Spleen (tissue), 11 donors: ENCODE data around the gene CREB3L2. TPM values are rescaled to one million over a fixed set of nuclear protein-coding genes. Genes with fewer than 3 reads are reported as not detected.

Source experiments
- DNase-seq: peaks from one replicate; pipeline ENCODE4 v3.0.0-alpha.2; 2020
- H3K27ac ChIP-seq, 8 donors: fragments of 200-600 bp; sonication (generic) in 7 of 8; 1 replicate in 4 of 8; 2 replicates in 4 of 8; pipeline versions ENCODE4 v1.5.0 to v1.8.0; 2016 to 2021; ENCODE audit warnings: inconsistent platforms in 4 of 8, mild to moderate bottlenecking in 4 of 8, moderate library complexity in 1 of 8
- H3K27me3 ChIP-seq, 7 donors: fragments of 200-600 bp; sonication (generic) in 6 of 7; replicated peaks in 1 of 7; 1 replicate in 4 of 7; 2 replicates in 3 of 7; pipeline versions ENCODE4 v1.5.0 to v1.8.0; 2016 to 2021; ENCODE audit warnings: inconsistent platforms in 3 of 7, mild to moderate bottlenecking in 1 of 7
- H3K36me3 ChIP-seq, 6 donors: fragments of 200-600 bp; sonication (generic) in 5 of 6; 1 replicate in 4 of 6; 2 replicates in 2 of 6; pipeline versions ENCODE4 v1.5.0 to v1.8.0; 2016 to 2021; ENCODE audit warnings: inconsistent platforms in 2 of 6
- H3K4me1 ChIP-seq, 6 donors: fragments of 200-600 bp; sonication (generic) in 5 of 6; 1 replicate in 3 of 6; 2 replicates in 3 of 6; pipeline versions ENCODE4 v1.5.0 to v1.8.0; 2016 to 2021; ENCODE audit warnings: inconsistent platforms in 3 of 6
- H3K4me3 ChIP-seq, 8 donors: fragments of 200-600 bp; sonication (generic) in 7 of 8; 1 replicate in 4 of 8; 2 replicates in 4 of 8; pipeline versions ENCODE4 v1.5.0 to v1.8.0; 2016 to 2021; ENCODE audit warnings: inconsistent platforms in 4 of 8, mild to moderate bottlenecking in 4 of 8, moderate library complexity in 2 of 8
- H3K9me3 ChIP-seq, 8 donors: fragments of 200-600 bp; sonication (generic) in 7 of 8; 1 replicate in 4 of 8; 2 replicates in 4 of 8; pipeline versions ENCODE4 v1.5.0 to v1.8.0; 2016 to 2021; ENCODE audit warnings: inconsistent platforms in 4 of 8
- POLR2A ChIP-seq, 3 donors: fragments of 450-650 bp; IDR thresholded peaks; one replicate each; pipeline ENCODE4 v1.5.1; 2017; ENCODE audit warnings: antibody characterized with exemption in 3 of 3, mild to moderate bottlenecking in 1 of 3
- POLR2AphosphoS5 ChIP-seq, 3 donors: sonication (generic); formaldehyde crosslinking; IDR thresholded peaks; one replicate each; pipeline ENCODE4 v1.5.1; 2017; ENCODE audit warnings: antibody characterized with exemption in 3 of 3
- WGBS, 5 donors: extraction: QIAGEN DNeasy Blood & Tissue Kit in 3 of 5; methylation state at CpG; one replicate each; pipeline versions ENCODE4 v1.1.5 to v1.1.7; 2013 to 2018; 5-methylcytosine and 5-hydroxymethylcytosine counted together
- intact Hi-C: fragments of 100-400 bp; cut with DNase I; formaldehyde crosslinking; loops from one replicate; pipeline ENCODE4 v1.15.0; 2023; ENCODE audit warnings: low total_unique reads
- polyA plus RNA-seq, 3 donors: library from polyadenylated mRNA; stranded (reverse); fragments of 200-250 nt; gene quantifications; one replicate each; pipeline ENCODE4 v1.2.1, GENCODE V29; 2013
- total RNA-seq, 7 donors: library from RNA; depleted of rRNA in 3 of 7; stranded (reverse); fragments of >200 nt in 3 of 7; fragmentation: NEBNext Ultra II Directional in 4 of 7; extraction: Animal tissue kit (Norgen Biotek cat#: 25700) in 4 of 7; gene quantifications; one replicate each; pipeline versions ENCODE4 v1.1.0 to v1.2.1, GENCODE V29; 2016 to 2021
- TF ChIP-seq, protein P1 (sequence below), 11 experiments: fragments of 200-600 bp in 7 of 11; fragments of 450-650 bp in 4 of 11; sonication (generic) in 4 of 11; IDR thresholded peaks in 8 of 11; conservative IDR thresholded peaks in 3 of 11; 1 replicate in 7 of 11; 2 replicates in 4 of 11; pipeline versions ENCODE4 v1.4.0 to v1.8.0; 2016 to 2021; ENCODE audit warnings: antibody characterized with exemption in 11 of 11, inconsistent platforms in 4 of 11, mild to moderate bottlenecking in 1 of 11
- donor health status: healthy with polysubstance abuse.
- donor health status: DM: no; HTN: no; CAD: no; lungs with moderate emphysema.
- donor health status: DM: no; HTN: no; CAD: no.
- donor health status: Bipolar disorder and iron deficiency.
- donor health status: healthy.
- donor health status: DM: no; HTN: no; CAD: no.
- donor health status: DM: yes; HTN: yes; CAD: no.

CREB3L2 gene
- total and polyA plus RNA-seq, 10 donors, result 3.5 to 68.4 (median 42.4) TPM

DNA sequence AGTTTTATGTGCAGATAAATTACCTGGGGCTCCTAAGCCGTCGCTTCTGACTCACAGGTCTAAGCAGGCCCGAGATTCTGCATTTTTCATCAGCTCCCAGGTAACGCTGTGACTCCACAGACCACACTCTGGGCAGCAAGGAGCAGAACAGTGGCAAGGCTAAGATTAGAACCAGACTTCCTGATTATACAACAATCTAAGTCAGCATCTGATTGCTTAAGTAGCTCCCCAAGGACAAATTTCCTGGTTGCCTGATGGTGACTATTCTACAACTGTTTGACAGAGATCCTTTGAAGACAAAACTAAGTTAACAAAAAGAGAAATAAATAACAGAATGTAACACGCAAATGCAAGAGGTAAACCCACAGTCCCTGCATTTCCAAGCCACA, 69.0 kb downstream of the CREB3L2 start:
- intact Hi-C loops, result no loop called here
- no peak for DNase-seq
- Histone ChIP-seq H3K36me3 (peaks cover 0 to 9% (median 3%) of the 10 kb centered on the region in 6 donors), H3K9me3 (no peaks in the 10 kb centered on the region), H3K27ac (peak overlapping the region in 4 of 8 donors; percentile 9 to 83 (median 45)), H3K4me3 (no peak overlapping the region), H3K4me1 (peaks cover 33 to 73% (median 55%) of the 10 kb centered on the region in 6 donors), H3K27me3 (no peaks in the 10 kb centered on the region)
- WGBS, 5 donors, result 32 to 64% (median 36%) methylated on average over 5 of the region's 5 CpGs
- TF ChIP-seq POLR2A (IDR thresholded peaks at IDR 0.05), result no peak
- TF ChIP-seq, protein P1, sequence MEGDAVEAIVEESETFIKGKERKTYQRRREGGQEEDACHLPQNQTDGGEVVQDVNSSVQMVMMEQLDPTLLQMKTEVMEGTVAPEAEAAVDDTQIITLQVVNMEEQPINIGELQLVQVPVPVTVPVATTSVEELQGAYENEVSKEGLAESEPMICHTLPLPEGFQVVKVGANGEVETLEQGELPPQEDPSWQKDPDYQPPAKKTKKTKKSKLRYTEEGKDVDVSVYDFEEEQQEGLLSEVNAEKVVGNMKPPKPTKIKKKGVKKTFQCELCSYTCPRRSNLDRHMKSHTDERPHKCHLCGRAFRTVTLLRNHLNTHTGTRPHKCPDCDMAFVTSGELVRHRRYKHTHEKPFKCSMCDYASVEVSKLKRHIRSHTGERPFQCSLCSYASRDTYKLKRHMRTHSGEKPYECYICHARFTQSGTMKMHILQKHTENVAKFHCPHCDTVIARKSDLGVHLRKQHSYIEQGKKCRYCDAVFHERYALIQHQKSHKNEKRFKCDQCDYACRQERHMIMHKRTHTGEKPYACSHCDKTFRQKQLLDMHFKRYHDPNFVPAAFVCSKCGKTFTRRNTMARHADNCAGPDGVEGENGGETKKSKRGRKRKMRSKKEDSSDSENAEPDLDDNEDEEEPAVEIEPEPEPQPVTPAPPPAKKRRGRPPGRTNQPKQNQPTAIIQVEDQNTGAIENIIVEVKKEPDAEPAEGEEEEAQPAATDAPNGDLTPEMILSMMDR (IDR thresholded peaks at IDR 0.05 in 8 of 11, conservative IDR thresholded peaks at IDR 0.05 in 3 of 11), result no peak
- TF ChIP-seq POLR2AphosphoS5 (IDR thresholded peaks at IDR 0.05), result no peak

- peaks cover 33 to 66% (median 50%) of the 10 kb centered on the region in 6 donors for H3K4me1 ChIP-seq
- no peaks in the 10 kb centered on the region for H3K9me3 ChIP-seq
- no peak overlapping the region for H3K27ac ChIP-seq
- TF ChIP-seq POLR2AphosphoS5 (IDR thresholded peaks at IDR 0.05) (no peak), POLR2A (IDR thresholded peaks at IDR 0.05) (no peak)
- TF ChIP-seq, protein P1 (IDR thresholded peaks at IDR 0.05 in 8 of 11, conservative IDR thresholded peaks at IDR 0.05 in 3 of 11), result no peak
- H3K36me3 ChIP-seq, result peaks cover 0 to 19% (median 9%) of the 10 kb centered on the region in 6 donors
- no peaks in the 10 kb centered on the region for H3K27me3 ChIP-seq
- H3K4me3 ChIP-seq, result no peak overlapping the region
- WGBS, 5 donors, result 74 to 88% (median 75%) methylated on average over 2 of the region's 2 CpGs
- no peak for DNase-seq
- intact Hi-C loops, result no loop called here
Measured at GRCh38 chr7:137931823-137932222, 70.1 kb downstream of the CREB3L2 start.

GRCh38 chr7:137930581-137930980, 71.3 kb downstream of the CREB3L2 start:
- Histone ChIP-seq H3K27me3 (no peaks in the 10 kb centered on the region), H3K9me3 (no peaks in the 10 kb centered on the region), H3K4me1 (peaks cover 23 to 54% (median 37%) of the 10 kb centered on the region in 6 donors), H3K27ac (no peak overlapping the region), H3K4me3 (no peak overlapping the region), H3K36me3 (peaks cover 0 to 32% (median 14%) of the 10 kb centered on the region in 6 donors)
- 70 to 85% (median 74%) methylated on average over 2 of the region's 2 CpGs for WGBS, 5 donors
- DNase-seq, result no peak
- no peak for TF ChIP-seq POLR2A (IDR thresholded peaks at IDR 0.05)
- TF ChIP-seq, protein P1 (IDR thresholded peaks at IDR 0.05 in 8 of 11, conservative IDR thresholded peaks at IDR 0.05 in 3 of 11), result no peak
- no peak for TF ChIP-seq POLR2AphosphoS5 (IDR thresholded peaks at IDR 0.05)
- intact Hi-C loops, result no loop called here

DNA sequence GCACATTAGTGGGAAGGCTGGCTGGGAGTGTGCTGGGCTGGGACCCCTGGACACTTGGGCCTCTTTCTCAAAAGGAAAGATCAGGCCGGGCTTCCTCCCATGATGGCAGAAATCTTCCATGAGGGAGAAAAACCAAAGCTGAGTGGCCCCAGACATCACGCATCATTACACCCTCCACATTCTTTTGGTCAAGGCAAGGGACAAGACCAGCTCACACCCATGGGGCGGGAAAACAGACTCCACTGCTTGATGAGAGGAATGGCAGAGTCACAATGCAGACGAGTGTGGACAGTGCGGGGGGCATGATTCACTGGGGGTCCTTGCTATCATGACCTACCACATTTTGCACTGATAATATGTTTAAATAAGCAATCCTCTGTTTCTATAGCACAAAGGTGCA, 73.3 kb downstream of the CREB3L2 start:
- H3K4me1 ChIP-seq, result peaks cover 5 to 34% (median 18%) of the 10 kb centered on the region in 6 donors
- intact Hi-C loops, result no loop called here

More for the DNA sequence above, 73.3 kb downstream of the CREB3L2 start:
- H3K27me3 ChIP-seq, result no peaks in the 10 kb centered on the region
- DNase-seq, result no peak
- no peak for TF ChIP-seq POLR2A (IDR thresholded peaks at IDR 0.05)
- TF ChIP-seq, protein P1 (IDR thresholded peaks at IDR 0.05 in 8 of 11, conservative IDR thresholded peaks at IDR 0.05 in 3 of 11), result no peak
- TF ChIP-seq POLR2AphosphoS5 (IDR thresholded peaks at IDR 0.05), result no peak
- H3K4me3 ChIP-seq, result no peak overlapping the region
- WGBS, 5 donors, result 92 to 99% (median 97%) methylated on average over 5 of the region's 5 CpGs
- H3K9me3 ChIP-seq, result no peaks in the 10 kb centered on the region
- H3K27ac ChIP-seq, result no peak overlapping the region
- peaks cover 0 to 51% (median 16%) of the 10 kb centered on the region in 6 donors for H3K36me3 ChIP-seq
